Calu3 (cell line): ENCODE results near the gene SPDEF. TPM values are rescaled to one million over a fixed set of nuclear protein-coding genes. Genes with fewer than 3 reads are reported as not detected.

ENCODE experiments used
- BruUV-seq: library from RNA; stranded (reverse); fragments of 400-500 nt; replicated peaks from 2 replicates; lab custom pipeline; 2021; lab: Mats Ljungman, UMichigan
- CTCF ChIA-PET: fragments of 300-600 bp; sonication (Branson Sonifier 250); formaldehyde crosslinking; loops from one replicate; lab custom pipeline; 2022; ENCODE audit warnings: antibody characterized with exemption; lab: Charles Lee
- DNase-seq: peaks from one replicate; pipeline ENCODE4 v3.0.0; 2022
- H3K27ac Mint-ChIP-seq: one replicate; pipeline ENCODE4 v1.8.0; 2022; ENCODE audit warnings: mixed read lengths; ENCODE audit not compliant: unreplicated experiment
- H3K27me3 Mint-ChIP-seq: one replicate; pipeline ENCODE4 v1.8.0; 2022; ENCODE audit warnings: mixed read lengths; ENCODE audit not compliant: unreplicated experiment
- H3K36me3 Mint-ChIP-seq: one replicate; pipeline ENCODE4 v1.8.0; 2022; ENCODE audit warnings: mild to moderate bottlenecking, moderate library complexity, mixed read lengths; ENCODE audit not compliant: insufficient read depth, unreplicated experiment
- H3K4me1 Mint-ChIP-seq: one replicate; pipeline ENCODE4 v1.8.0; 2022; ENCODE audit warnings: mild to moderate bottlenecking, low read depth, mixed read lengths; ENCODE audit not compliant: unreplicated experiment
- H3K4me3 Mint-ChIP-seq: one replicate; pipeline ENCODE4 v1.8.0; 2022; ENCODE audit warnings: mild to moderate bottlenecking, low read depth, moderate library complexity, mixed read lengths; ENCODE audit not compliant: unreplicated experiment
- H3K9me3 Mint-ChIP-seq: one replicate; pipeline ENCODE4 v1.8.0; 2022; ENCODE audit warnings: low read depth, mixed read lengths; ENCODE audit not compliant: unreplicated experiment
- intact Hi-C: fragments of 100-400 bp; cut with micrococcal nuclease; formaldehyde crosslinking; loops from one replicate; pipeline ENCODE4 v1.10.0; 2022; ENCODE audit not compliant: unreplicated experiment
- total RNA-seq: library from RNA; stranded (reverse); gene quantifications from 2 replicates; pipeline ENCODE4 v1.2.3, GENCODE V29; 2022
- TF ChIP-seq, protein P1 (sequence below): fragments of 200-600 bp; IDR thresholded peaks from one replicate; pipeline ENCODE4 v1.8.0; 2022; ENCODE audit warnings: antibody characterized with exemption; ENCODE audit not compliant: unreplicated experiment

SPDEF gene
- total RNA-seq, 1 experiment from 2014 or later: 7.9 TPM

DNA sequence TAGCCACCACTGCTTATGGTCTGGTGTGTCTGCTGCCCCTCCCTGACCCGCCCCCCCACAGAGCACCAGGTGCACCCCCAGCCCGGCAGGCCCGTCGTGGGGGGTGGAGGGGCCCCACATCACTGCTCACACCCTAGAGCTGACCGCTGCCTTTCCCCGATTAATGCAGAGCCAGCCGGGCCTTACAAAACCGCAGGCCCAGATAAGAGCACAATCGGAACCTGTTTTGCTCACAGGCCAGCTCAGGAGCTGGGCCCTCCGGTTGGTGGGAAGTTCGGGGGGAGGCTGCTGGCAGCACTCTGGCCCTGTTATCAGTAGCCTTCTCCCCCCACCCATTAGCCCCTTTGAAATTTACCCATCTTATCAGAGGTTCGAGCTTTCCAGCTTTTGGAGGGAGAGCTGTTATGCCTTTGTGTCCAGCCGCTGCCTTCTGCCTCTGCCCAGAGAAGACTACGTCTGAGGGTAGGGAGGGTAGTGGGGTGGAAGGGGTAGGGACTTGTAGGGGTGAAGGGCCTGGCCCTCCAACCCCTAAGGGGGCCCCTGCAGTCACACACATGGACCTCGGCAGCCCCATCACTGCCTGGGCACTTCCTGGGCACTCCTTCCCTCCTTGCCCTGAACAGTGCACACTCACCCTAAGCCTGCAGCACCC lies 6.9 kb upstream of the SPDEF start:
- CTCF ChIA-PET: interaction anchor here (0.6 to 1.2 kb wide), 4 partner anchors 16 to 191 kb away, joined by 3 to 5 read pairs (median 4); no protein-coding TSS in a partner anchor
- Mint-ChIP-seq H3K4me1 (peaks cover 16% of the 10 kb centered on the region), H3K36me3 (peaks cover 8% of the 10 kb centered on the region), H3K9me3 (no peaks in the 10 kb centered on the region), H3K4me3 (no peak overlapping the region), H3K27me3 (peaks cover 4% of the 10 kb centered on the region), H3K27ac (no peak overlapping the region)
- peak; percentile 47 for DNase-seq
- intact Hi-C loops: no loop called here
- TF ChIP-seq, protein P1, sequence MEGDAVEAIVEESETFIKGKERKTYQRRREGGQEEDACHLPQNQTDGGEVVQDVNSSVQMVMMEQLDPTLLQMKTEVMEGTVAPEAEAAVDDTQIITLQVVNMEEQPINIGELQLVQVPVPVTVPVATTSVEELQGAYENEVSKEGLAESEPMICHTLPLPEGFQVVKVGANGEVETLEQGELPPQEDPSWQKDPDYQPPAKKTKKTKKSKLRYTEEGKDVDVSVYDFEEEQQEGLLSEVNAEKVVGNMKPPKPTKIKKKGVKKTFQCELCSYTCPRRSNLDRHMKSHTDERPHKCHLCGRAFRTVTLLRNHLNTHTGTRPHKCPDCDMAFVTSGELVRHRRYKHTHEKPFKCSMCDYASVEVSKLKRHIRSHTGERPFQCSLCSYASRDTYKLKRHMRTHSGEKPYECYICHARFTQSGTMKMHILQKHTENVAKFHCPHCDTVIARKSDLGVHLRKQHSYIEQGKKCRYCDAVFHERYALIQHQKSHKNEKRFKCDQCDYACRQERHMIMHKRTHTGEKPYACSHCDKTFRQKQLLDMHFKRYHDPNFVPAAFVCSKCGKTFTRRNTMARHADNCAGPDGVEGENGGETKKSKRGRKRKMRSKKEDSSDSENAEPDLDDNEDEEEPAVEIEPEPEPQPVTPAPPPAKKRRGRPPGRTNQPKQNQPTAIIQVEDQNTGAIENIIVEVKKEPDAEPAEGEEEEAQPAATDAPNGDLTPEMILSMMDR: no peak
- BruUV-seq: no TSS peak

GRCh38 chr6:34562350-34562749 lies 6.2 kb upstream of the SPDEF start:
- Mint-ChIP-seq H3K27me3 (no peaks in the 10 kb centered on the region), H3K27ac (no peak overlapping the region), H3K4me1 (peaks cover 15% of the 10 kb centered on the region), H3K9me3 (no peaks in the 10 kb centered on the region), H3K4me3 (no peak overlapping the region), H3K36me3 (peaks cover 6% of the 10 kb centered on the region)
- TF ChIP-seq, protein P1: no peak
- BruUV-seq: no TSS peak
- intact Hi-C loops: no loop called here
- DNase-seq: no peak
- CTCF ChIA-PET: interaction anchor here (1.1 to 1.2 kb wide), 2 partner anchors 16 to 33 kb away, joined by 3 to 5 read pairs; no protein-coding TSS in a partner anchor

DNA sequence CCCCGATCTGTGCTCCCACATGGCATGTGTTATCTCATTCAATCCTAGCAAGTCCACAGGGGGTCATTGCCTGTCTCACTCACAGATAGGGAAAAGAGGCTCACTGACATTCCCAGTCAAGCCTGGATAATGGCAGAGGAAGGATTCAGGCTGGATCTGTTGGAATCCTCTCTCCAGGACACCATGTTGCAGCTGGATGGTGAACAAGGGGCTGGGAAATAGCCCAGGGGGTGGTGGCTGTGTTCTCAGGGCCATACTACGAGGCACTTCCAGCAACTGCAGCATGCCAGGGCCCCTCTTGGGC lies 5.0 kb upstream of the SPDEF start:
- no peaks in the 10 kb centered on the region for H3K27me3 Mint-ChIP-seq
- TF ChIP-seq, protein P1: no peak
- peaks cover 27% of the 10 kb centered on the region for H3K4me1 Mint-ChIP-seq
- no TSS peak for BruUV-seq
- no peak for DNase-seq
- no peak overlapping the region for H3K27ac Mint-ChIP-seq
- CTCF ChIA-PET: interaction anchor here (1.0 kb wide), 1 partner anchor 101 kb away, joined by 8 read pairs; no protein-coding TSS in a partner anchor
- no peaks in the 10 kb centered on the region for H3K9me3 Mint-ChIP-seq
- H3K4me3 Mint-ChIP-seq: no peak overlapping the region
- intact Hi-C loops: no loop called here
- peaks cover 6% of the 10 kb centered on the region for H3K36me3 Mint-ChIP-seq

DNA sequence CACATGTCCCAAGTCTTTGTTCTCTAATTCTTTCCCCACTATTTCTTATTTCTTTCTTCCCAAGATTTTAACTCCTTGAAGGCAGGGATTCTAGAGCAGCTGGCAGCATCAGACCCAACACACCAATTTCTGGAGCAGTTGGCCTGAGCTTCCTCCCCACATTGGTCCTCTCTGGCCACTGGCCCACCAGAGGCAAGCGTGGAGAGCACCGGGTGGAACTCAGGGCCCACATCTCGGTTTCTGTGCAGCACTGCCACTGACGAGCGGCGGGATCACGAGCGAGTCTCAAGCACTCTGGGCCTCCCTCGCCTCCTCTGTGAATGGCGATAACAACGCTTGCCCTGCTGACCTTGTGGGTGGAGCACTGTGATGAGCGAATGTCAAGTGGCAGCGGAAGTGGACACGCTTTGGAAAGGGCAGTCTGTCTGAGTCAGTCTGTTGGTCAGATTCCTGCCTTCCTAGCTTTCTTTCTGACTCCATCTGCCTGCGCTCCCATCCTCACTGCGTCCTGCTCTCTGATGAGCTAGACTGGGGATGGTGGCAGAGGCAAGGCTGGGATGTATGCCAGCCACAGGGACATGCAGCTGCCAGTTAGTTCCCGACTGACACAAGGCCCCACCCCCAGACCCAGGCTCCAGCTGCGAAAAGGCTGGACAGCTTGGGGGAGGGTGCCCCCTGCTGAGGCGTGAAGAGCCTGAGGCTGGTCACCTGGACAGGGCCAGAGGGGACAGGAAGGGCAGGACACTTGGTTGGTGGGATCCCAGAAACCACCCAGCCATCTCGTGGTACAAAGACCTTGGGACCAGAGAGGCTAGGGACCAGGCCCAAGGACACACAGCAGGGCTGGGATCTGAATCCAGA lies 4.5 kb upstream of the SPDEF start:
- CTCF ChIA-PET: interaction anchor here (0.8 to 1.6 kb wide), 3 partner anchors 14 to 101 kb away, joined by 3 to 8 read pairs (median 6); no protein-coding TSS in a partner anchor
- Mint-ChIP-seq H3K27ac (no peak overlapping the region), H3K27me3 (no peaks in the 10 kb centered on the region), H3K4me3 (no peak overlapping the region), H3K4me1 (peaks cover 33% of the 10 kb centered on the region), H3K9me3 (no peaks in the 10 kb centered on the region), H3K36me3 (peaks cover 6% of the 10 kb centered on the region)
- intact Hi-C loops: no loop called here
- DNase-seq: peak; percentile 49
- BruUV-seq: no TSS peak
- TF ChIP-seq, protein P1: no peak
